ENCODE data around the gene TBCB.

GRCh38 chr19:36152019-36152351, 36.7 kb downstream of the TBCB start:
- TF ChIP-seq CTCF (IDR thresholded peaks at IDR 0.05 in 2 of 3, conservative IDR thresholded peaks at IDR 0.05 in 1 of 3; ENCODE audit: borderline replicate concordance in 1 of 3, insufficient read depth in 1 of 3, low read depth in 2 of 3, low read length in 2 of 3) (no peak), ZNF274 (IDR thresholded peaks at IDR 0.05; ENCODE audit: low read depth, low read length) (no peak), POLR2A (IDR thresholded peaks at IDR 0.05; ENCODE audit: borderline replicate concordance, extremely low read depth, insufficient read depth, insufficient read length) (no peak), POLR2AphosphoS5 (IDR thresholded peaks at IDR 0.05; ENCODE audit: low read depth, low read length) (no peak), YY1 (IDR thresholded peaks at IDR 0.05; ENCODE audit: extremely low read depth, insufficient replicate concordance, low read depth, low read length) (no peak), CEBPB (IDR thresholded peaks at IDR 0.05; ENCODE audit: low read depth) (no peak), JUND (IDR thresholded peaks at IDR 0.05) (no peak), ATF3 (IDR thresholded peaks at IDR 0.05) (no peak), EGR1 (IDR thresholded peaks at IDR 0.05; ENCODE audit: low read depth) (no peak)
